Bone marrow (tissue), 2 donors: Measurements from ENCODE around the gene SPTLC1.
A peak's percentile ranks its signal among the peaks of the same experiment; 100 is the strongest.
"Not testable (repeated sequence)": the region's sequence is repeated elsewhere in the genome, so short reads cannot be mapped to it uniquely, and the experiment has no call there.

Experiments
- DNase-seq, 2 donors: peaks; one replicate each; lab custom pipeline; 2025; lab: John Stamatoyannopoulos, UW

SPTLC1 gene

GRCh38 chr9:92115071-92115858 is at the start of gene SPTLC1:
Gene SPTLC1 (minus strand): TSS chr9:92115413. CDS start chr9:92115370, 43 bp downstream.
- DNase-seq, result peak; percentile 89

DNA sequence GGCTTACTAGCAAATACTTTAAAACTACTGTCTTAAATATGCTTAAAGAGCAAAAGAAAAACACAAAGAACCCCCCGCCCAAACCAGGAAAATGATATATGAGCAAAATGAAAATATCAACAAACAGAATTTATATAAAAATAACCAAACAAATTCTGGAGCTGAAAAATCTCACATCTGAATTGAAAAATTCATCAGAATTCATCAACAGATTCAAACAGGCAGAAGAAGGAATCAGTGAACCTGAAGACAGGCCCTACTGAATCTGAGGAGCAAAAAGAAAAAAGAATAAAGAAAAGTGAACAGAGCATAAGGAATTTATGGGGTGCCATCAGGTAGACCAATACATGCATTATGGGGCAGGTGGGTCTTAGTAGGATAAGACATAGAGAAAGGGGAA is 49.8 kb upstream of the SPTLC1 start:
- DNase-seq, result no peak

- DNase-seq, result no peak
Measured at GRCh38 chr9:92164490-92164889, 49.3 kb upstream of the SPTLC1 start.

DNA sequence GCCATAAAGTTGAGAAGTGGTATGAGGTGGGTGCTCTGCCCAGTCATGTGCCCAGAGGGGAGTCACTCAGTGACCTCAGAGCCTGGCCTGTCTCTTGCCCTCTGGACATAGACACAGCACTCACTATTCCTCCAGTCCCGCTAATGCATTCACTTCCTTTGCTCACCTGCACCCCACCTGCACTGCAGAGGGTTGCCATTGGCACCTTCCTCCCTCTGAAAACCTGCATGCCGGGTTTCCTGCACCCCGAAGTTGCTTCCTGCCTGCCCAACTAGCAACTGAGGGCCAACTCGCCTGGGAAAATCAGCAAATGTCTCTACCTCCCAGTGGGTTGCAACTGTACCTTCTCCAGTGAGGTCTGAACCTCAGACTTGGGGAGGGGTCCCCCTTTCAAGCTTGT is 48.1 kb upstream of the SPTLC1 start:
- no peak for DNase-seq

DNA sequence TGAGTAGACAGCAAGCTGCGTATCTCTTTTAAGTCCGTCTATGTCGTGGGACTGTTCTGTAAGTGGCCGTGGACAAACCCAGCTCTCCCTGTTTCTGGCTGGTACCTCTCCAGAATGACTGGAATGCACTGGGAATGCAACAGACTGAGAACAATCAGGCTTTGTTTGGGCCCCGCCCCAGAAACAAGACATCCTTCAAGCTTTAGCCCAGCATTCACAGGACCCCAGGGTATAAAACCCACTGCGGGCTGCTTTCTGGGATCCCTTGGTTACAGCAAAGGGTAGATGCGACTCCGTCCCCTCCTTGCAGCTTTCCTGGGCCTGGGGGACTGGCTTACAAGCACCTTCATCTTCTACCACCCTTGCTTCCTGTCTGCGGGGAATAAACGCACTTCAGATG is 45.6 kb upstream of the SPTLC1 start:
- DNase-seq, result no peak

DNA sequence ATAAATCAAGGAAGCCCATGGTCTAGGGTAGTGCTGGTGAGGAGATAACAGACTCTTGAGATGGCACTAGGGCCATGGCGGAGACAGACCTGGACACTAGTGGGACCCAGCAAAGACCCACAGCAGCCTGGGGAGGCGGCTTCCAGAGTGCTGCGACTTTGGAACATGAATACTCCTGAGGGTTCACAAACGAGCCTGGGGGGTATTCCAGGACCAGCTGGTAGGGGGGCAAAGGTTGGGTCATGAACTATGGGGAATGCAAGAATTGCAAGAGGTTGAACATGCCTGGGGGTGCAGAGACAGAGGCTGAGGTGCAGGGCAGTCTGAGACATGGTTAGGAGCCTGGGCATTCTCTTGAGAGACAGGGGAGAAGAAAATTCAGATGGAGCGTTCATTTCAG is 43.8 kb upstream of the SPTLC1 start:
- no peak for DNase-seq

GRCh38 chr9:92158097-92158601 is 42.9 kb upstream of the SPTLC1 start:
- no peak for DNase-seq

GRCh38 chr9:92155736-92156135 is 40.5 kb upstream of the SPTLC1 start:
- DNase-seq, result not testable (repeated sequence)

GRCh38 chr9:92155221-92155620 is 40.0 kb upstream of the SPTLC1 start:
- no peak for DNase-seq

DNA sequence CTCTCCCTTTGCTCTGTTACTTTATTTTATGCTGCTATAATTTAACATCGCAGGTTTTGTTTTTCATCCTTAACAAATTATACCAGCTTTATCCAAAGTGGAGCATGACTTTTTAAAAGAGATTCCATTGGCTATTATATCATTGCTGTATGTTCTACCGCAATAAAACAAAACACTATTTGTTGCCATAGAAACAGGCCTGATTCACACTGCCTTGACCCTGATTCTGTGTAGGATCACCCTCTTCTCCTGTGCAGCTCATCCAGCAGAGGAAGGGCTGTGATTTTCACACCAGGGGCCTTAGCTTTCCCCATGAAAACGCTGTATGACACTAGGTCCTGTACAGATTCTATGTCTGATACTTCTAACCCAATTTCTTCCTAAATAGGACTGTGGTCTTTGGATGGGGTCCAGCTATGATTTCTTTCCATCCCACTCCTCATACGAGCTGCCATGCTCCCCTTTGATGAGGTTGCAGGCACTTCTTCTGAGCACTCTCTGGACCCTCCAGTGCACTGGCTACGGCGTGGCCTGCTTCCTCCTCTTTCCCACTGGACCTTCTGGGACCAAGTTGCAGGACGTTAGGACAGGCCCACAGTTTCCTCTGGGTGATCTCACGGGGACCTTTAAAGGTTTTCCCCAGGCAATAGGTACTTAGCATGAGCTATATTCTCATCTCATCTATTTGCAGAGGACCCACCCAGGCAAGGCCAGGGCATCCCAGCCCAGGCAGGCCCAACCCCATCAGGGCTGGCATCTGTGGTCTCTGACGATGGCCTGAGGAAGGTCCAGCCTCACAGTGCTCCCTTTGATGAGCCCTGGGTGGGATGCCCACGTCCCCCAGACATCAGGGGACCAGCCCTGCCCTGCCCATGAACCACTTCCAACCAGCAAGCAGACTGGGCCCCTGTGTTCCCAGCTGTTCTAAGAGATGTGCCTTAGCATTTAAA is 38.5 kb upstream of the SPTLC1 start:
- DNase-seq, result not testable (repeated sequence)

GRCh38 chr9:92151691-92152393 is 36.6 kb upstream of the SPTLC1 start:
- DNase-seq, result no peak

DNA sequence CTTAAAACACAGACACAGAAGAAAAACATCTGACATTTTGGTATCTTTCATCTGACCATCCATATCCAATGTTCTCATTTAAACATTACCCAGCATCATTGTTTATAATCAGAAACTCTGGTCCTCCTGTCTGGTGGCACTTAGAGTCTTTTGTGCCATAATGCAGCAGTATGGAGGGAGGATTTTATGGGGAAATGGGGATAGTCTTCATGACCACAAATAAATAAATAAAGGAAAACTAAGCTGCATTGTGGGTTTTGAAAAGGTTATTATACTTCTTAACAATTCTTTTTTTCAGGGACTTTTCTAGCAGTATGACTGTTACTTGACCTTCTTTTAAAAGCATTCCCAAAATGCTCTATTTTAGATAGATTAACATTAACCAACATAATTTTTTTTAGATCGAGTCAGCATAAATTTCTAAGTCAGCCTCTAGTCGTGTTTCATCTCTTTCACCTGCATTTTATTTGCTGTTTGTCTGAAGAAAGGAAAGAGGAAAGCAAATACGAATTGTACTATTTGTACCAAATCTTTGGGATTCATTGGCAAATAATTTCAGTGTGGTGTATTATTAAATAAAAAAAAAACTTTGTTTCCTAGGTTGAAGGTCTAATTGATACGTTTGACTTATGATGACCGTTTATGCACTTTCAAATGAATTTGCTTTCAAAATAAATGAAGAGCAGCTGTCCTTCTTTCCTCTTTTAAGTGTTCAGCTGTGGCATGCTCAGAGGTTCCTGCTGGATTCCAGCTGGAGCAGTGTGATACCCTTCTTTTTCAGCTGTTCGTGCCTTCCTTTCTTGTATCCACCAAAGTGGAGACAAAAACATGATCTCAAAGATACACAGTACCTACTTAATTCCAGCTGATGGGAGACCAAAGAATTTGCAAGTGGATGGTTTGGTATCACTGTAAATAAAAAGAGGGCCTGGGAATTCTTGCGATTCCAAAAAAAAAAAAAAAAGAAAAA is 35.6 kb upstream of the SPTLC1 start:
- DNase-seq, result not testable (repeated sequence)

GRCh38 chr9:92147852-92148180 is 32.6 kb upstream of the SPTLC1 start:
- no peak for DNase-seq

DNA sequence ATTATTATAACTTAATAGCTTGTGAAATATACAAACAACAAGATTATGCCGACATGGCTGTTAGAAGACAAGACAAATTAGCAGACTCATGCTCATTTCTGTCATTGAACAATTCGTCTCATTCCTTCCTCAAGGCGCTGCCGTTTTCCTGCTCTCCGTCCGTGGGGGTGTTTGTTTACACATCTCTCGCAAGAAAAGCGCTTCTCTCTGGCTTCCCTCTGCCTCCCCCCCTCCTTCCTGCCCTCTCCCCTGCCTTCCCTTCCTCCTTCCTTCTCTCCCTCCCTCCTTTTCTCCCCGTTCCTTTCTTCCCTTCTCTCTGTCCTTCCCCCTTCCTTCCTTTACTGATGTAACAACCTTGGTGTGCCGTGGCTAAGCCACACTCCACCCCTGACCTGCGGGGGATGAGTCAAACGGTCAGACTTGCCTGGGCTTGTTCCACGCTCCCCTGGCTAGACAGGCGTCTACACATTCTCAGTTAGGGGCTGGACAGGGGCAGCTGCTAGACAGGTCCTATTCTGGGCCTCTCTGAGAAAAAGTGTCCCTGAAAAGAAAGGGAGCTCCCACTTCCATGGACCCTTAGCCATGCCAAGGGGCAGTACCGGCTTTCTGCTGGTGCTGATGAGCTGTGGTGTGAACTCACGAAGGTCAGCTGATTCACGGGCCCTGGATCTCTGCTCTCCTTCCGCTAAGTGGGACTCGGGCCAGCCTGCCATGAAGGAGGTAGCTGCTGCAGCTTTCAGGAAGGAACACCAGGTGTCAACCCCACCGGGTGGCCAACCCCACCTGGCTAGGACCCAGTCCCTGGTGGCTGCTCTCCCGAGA is 32.0 kb upstream of the SPTLC1 start:
- DNase-seq, result no peak

DNA sequence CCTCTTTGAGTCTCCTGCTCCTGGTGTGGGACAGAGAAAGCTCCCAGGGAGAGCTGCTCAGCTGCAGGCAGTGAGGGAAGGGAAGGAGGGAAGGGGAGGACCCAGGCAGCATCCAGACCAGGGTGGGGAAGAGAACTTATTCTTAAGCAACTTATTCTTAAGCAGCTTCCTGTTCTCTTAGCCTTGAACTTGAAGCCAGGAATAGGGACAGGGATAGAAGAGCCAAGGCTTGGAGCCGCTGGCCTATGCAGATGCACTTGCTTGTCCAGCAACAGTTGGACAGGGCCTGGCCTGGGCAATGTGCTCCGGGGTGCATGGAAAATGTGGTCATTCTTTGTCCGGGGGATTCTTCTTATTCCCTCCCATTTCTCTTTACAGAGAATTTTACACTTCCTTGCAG is 31.4 kb upstream of the SPTLC1 start:
- no peak for DNase-seq

GRCh38 chr9:92145784-92146183 is 30.6 kb upstream of the SPTLC1 start:
- DNase-seq, result not testable (repeated sequence)

DNA sequence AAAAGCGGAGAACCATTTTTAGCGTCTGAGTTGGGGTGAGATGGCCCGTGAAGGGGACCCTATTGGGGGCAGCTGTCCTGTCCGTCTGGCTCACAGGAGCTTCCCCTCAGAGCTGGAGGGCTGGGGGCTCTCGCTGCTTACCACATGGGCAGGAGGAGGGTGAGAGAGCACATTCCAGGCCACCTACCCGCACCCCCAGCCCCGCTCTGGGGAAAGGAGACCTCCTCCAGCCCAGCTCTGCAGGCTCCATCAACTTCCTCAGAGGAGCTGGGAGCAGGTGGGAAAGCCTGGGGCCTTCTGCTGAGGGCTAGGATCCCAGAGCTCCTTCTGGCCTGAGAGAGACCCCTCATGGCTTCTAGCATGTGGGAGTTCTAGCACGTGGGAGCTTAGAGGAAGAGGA is 27.1 kb upstream of the SPTLC1 start:
- DNase-seq, result no peak

- DNase-seq, result no peak
Measured at GRCh38 chr9:92141144-92142129, 26.2 kb upstream of the SPTLC1 start.

DNA sequence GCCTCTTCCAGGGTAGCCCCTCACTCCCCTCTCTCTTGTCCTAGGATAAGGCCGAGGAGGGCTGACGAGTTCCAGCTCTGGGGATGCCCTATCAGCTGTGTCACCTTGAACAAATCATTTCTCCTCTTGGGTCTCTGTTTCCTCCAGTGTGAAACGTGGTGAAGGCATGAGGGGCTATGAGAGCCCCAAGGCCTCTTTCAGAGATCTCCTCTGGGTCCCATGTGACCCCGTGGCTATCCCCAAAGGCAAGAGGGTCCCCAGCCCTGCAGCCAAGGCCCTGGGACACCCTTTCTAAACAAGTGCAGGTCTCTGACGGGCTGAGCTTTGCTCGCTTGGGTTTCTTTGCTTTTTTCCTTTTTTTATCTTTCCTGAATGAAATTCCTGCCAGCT is 25.5 kb upstream of the SPTLC1 start:
- no peak for DNase-seq
